GM23338 (cell line): Measurements from ENCODE around the gene CACNA1S.

ENCODE experiments used
- EZH2 ChIP-seq: fragments of 200-600 bp; sonication (generic); IDR thresholded peaks from one replicate; pipeline ENCODE4 v1.8.0; 2017; ENCODE audit warnings: antibody characterized with exemption, mild to moderate bottlenecking, low read depth; ENCODE audit not compliant: unreplicated experiment
- EZH2phosphoT487 ChIP-seq: fragments of 200-600 bp; sonication (generic); IDR thresholded peaks from one replicate; pipeline ENCODE4 v1.8.1; 2018; ENCODE audit warnings: antibody characterized with exemption; ENCODE audit not compliant: unreplicated experiment
- POLR2AphosphoS5 ChIP-seq: IDR thresholded peaks from 2 replicates; pipeline ENCODE4 v1.6.1; 2016; ENCODE audit warnings: antibody characterized with exemption, low read depth
- TF ChIP-seq, protein P1 (sequence below), 2 experiments: fragments of 200-600 bp in 1 of 2; sonication (generic) in 1 of 2; conservative IDR thresholded peaks; 2 replicates each; pipeline versions ENCODE4 v1.5.1 to v1.6.1; 2016 to 2017; ENCODE audit warnings: antibody characterized with exemption in 2 of 2, low read depth in 2 of 2, mild to moderate bottlenecking in 2 of 2, moderate library complexity in 1 of 2
- TF ChIP-seq, protein P2 (sequence below): IDR thresholded peaks from one replicate; pipeline ENCODE4 v1.6.1; 2018; ENCODE audit warnings: antibody characterized with exemption; ENCODE audit not compliant: unreplicated experiment
- TF ChIP-seq, protein P3 (sequence below): IDR thresholded peaks from 2 replicates; pipeline ENCODE4 v1.6.1; 2016; ENCODE audit warnings: antibody characterized with exemption

DNA sequence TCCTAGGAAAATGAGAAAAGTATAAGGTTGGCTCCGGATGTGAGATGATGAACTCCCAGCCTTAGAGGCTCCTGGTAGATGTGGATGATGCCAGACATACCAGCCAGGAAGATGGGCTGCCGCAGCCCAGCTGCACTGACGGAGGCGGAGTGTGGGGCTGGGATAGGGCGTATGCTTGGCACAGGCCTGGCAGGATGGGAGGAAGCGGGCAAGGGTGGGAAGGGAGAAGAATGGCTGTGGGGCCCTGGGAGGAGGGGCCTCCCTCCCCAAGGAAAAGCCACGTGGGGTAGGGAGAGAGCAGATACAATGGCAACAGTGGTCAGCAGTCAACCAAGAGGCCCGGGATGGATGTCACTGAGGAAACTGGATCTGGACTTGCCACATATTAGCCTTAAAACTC is 47.4 kb downstream of the CACNA1S start:
- TF ChIP-seq, protein P1, sequence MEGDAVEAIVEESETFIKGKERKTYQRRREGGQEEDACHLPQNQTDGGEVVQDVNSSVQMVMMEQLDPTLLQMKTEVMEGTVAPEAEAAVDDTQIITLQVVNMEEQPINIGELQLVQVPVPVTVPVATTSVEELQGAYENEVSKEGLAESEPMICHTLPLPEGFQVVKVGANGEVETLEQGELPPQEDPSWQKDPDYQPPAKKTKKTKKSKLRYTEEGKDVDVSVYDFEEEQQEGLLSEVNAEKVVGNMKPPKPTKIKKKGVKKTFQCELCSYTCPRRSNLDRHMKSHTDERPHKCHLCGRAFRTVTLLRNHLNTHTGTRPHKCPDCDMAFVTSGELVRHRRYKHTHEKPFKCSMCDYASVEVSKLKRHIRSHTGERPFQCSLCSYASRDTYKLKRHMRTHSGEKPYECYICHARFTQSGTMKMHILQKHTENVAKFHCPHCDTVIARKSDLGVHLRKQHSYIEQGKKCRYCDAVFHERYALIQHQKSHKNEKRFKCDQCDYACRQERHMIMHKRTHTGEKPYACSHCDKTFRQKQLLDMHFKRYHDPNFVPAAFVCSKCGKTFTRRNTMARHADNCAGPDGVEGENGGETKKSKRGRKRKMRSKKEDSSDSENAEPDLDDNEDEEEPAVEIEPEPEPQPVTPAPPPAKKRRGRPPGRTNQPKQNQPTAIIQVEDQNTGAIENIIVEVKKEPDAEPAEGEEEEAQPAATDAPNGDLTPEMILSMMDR (conservative IDR thresholded peaks at IDR 0.05; ENCODE audit: low read depth in 2 of 2) = no peak
- TF ChIP-seq, protein P2, sequence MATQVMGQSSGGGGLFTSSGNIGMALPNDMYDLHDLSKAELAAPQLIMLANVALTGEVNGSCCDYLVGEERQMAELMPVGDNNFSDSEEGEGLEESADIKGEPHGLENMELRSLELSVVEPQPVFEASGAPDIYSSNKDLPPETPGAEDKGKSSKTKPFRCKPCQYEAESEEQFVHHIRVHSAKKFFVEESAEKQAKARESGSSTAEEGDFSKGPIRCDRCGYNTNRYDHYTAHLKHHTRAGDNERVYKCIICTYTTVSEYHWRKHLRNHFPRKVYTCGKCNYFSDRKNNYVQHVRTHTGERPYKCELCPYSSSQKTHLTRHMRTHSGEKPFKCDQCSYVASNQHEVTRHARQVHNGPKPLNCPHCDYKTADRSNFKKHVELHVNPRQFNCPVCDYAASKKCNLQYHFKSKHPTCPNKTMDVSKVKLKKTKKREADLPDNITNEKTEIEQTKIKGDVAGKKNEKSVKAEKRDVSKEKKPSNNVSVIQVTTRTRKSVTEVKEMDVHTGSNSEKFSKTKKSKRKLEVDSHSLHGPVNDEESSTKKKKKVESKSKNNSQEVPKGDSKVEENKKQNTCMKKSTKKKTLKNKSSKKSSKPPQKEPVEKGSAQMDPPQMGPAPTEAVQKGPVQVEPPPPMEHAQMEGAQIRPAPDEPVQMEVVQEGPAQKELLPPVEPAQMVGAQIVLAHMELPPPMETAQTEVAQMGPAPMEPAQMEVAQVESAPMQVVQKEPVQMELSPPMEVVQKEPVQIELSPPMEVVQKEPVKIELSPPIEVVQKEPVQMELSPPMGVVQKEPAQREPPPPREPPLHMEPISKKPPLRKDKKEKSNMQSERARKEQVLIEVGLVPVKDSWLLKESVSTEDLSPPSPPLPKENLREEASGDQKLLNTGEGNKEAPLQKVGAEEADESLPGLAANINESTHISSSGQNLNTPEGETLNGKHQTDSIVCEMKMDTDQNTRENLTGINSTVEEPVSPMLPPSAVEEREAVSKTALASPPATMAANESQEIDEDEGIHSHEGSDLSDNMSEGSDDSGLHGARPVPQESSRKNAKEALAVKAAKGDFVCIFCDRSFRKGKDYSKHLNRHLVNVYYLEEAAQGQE = no peak
- no peak for TF ChIP-seq POLR2AphosphoS5
- TF ChIP-seq EZH2 = no peak
- no peak for TF ChIP-seq EZH2phosphoT487
- TF ChIP-seq, protein P3, sequence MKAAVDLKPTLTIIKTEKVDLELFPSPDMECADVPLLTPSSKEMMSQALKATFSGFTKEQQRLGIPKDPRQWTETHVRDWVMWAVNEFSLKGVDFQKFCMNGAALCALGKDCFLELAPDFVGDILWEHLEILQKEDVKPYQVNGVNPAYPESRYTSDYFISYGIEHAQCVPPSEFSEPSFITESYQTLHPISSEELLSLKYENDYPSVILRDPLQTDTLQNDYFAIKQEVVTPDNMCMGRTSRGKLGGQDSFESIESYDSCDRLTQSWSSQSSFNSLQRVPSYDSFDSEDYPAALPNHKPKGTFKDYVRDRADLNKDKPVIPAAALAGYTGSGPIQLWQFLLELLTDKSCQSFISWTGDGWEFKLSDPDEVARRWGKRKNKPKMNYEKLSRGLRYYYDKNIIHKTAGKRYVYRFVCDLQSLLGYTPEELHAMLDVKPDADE = no peak
